NCI-H2107 treated with DMSO at 0.1 percent for 48 hours (cell line): ENCODE measurements around the gene SPRY4.
"Not testable (repeated sequence)": the region's sequence is repeated elsewhere in the genome, so short reads cannot be mapped to it uniquely, and the experiment has no call there.

ENCODE experiments used
- DNase-seq: peaks from one replicate; lab custom pipeline; 2025; ENCODE audit not compliant: unreplicated experiment; lab: John Stamatoyannopoulos, UW

The SPRY4 gene

GRCh38 chr5:142324871-142325724 is at the start of gene SPRY4:
TSS of gene SPRY4 (minus strand) at chr5:142325021. CDS start at chr5:142315108, 9,913 bp downstream.
- peak; percentile 87 for DNase-seq

- DNase-seq = no peak
Measured at GRCh38 chr5:142368529-142368928, 43.7 kb upstream of the SPRY4 start.

- no peak for DNase-seq
Measured at GRCh38 chr5:142366007-142366406, 41.2 kb upstream of the SPRY4 start.

- DNase-seq = no peak
Measured at GRCh38 chr5:142364251-142365145, 39.7 kb upstream of the SPRY4 start.

- DNase-seq = no peak
Measured at GRCh38 chr5:142363619-142363963, 38.8 kb upstream of the SPRY4 start.

GRCh38 chr5:142362193-142362592 is 37.4 kb upstream of the SPRY4 start:
- not testable (repeated sequence) for DNase-seq

- peak; percentile 30 for DNase-seq
Measured at GRCh38 chr5:142360607-142361120, 35.8 kb upstream of the SPRY4 start.

GRCh38 chr5:142360051-142360498 is 35.3 kb upstream of the SPRY4 start:
- no peak for DNase-seq

- no peak for DNase-seq
Measured at GRCh38 chr5:142358648-142359047, 33.8 kb upstream of the SPRY4 start.

GRCh38 chr5:142358121-142358520 is 33.3 kb upstream of the SPRY4 start:
- DNase-seq = no peak

GRCh38 chr5:142357469-142358090 is 32.8 kb upstream of the SPRY4 start:
- DNase-seq = no peak

GRCh38 chr5:142356716-142357468 is 32.1 kb upstream of the SPRY4 start:
- no peak for DNase-seq

- DNase-seq = no peak
Measured at GRCh38 chr5:142356349-142356715, 31.5 kb upstream of the SPRY4 start.

GRCh38 chr5:142353071-142353472 is 28.3 kb upstream of the SPRY4 start:
- DNase-seq = no peak

- no peak for DNase-seq
Measured at GRCh38 chr5:142350021-142350420, 25.2 kb upstream of the SPRY4 start.

GRCh38 chr5:142346706-142347105 is 21.9 kb upstream of the SPRY4 start:
- no peak for DNase-seq

- not testable (repeated sequence) for DNase-seq
Measured at GRCh38 chr5:142344915-142345314, 20.1 kb upstream of the SPRY4 start.

- no peak for DNase-seq
Measured at GRCh38 chr5:142343531-142343930, 18.7 kb upstream of the SPRY4 start.

GRCh38 chr5:142342128-142342981 is 17.5 kb upstream of the SPRY4 start:
- DNase-seq = peak; percentile 36

- no peak for DNase-seq
Measured at GRCh38 chr5:142339781-142340180, 15.0 kb upstream of the SPRY4 start.
